GM10847 (cell line): ENCODE data around the gene BTRC.

Experiments
- POLR2A ChIP-seq: IDR thresholded peaks from 2 replicates; pipeline ENCODE4 v1.6.1; 2011; ENCODE audit not compliant: insufficient read length; ENCODE audit errors: extremely low read depth

The BTRC gene

GRCh38 chr10:101373063-101373462 lies 19.1 kb downstream of the BTRC start:
- no peak for TF ChIP-seq POLR2A

- no peak for TF ChIP-seq POLR2A
These were observed 21.1 kb downstream of the BTRC start for GRCh38 chr10:101375076-101375475.

GRCh38 chr10:101379663-101380352 lies 25.8 kb downstream of the BTRC start:
- no peak for TF ChIP-seq POLR2A

- TF ChIP-seq POLR2A = no peak
These were observed 26.5 kb downstream of the BTRC start for GRCh38 chr10:101380353-101381017.

GRCh38 chr10:101385866-101386658 lies 32.1 kb downstream of the BTRC start:
- no peak for TF ChIP-seq POLR2A

GRCh38 chr10:101386659-101387259 lies 32.8 kb downstream of the BTRC start:
- no peak for TF ChIP-seq POLR2A

- no peak for TF ChIP-seq POLR2A
These were observed 34.8 kb downstream of the BTRC start for GRCh38 chr10:101388676-101389276.

GRCh38 chr10:101389986-101390531 lies 36.1 kb downstream of the BTRC start:
- TF ChIP-seq POLR2A = no peak

GRCh38 chr10:101393378-101393777 lies 39.4 kb downstream of the BTRC start:
- TF ChIP-seq POLR2A = no peak

GRCh38 chr10:101394524-101395133 lies 40.7 kb downstream of the BTRC start:
- no peak for TF ChIP-seq POLR2A

GRCh38 chr10:101397140-101397539 lies 43.2 kb downstream of the BTRC start:
- no peak for TF ChIP-seq POLR2A

GRCh38 chr10:101400585-101400984 lies 46.6 kb downstream of the BTRC start:
- no peak for TF ChIP-seq POLR2A

GRCh38 chr10:101402711-101403110 lies 48.7 kb downstream of the BTRC start:
- no peak for TF ChIP-seq POLR2A

GRCh38 chr10:101403161-101403560 lies 49.2 kb downstream of the BTRC start:
- no peak for TF ChIP-seq POLR2A
